Central memory CD8-positive, alpha-beta T cell (primary cell): ENCODE data around the gene IL20.

ENCODE experiments used
- ATAC-seq: fragments of 150-1000 bp; cut with Tn5 transposase; replicated peaks from 2 replicates; pipeline ENCODE4 v1.10.0; 2022; ENCODE audit warnings: mild to moderate bottlenecking, moderate FRiP score, moderate number of reproducible peaks; ENCODE audit not compliant: poor library complexity, severe bottlenecking; ENCODE audit errors: extremely low read depth
- DNase-seq, 2 donors: peaks; one replicate each; pipeline ENCODE4 v3.0.0; 2021; ENCODE audit warnings: low spot score in 2 of 2
- H3K27ac Mint-ChIP-seq: one replicate; pipeline ENCODE4 v1.8.0; 2022; ENCODE audit warnings: low read depth, mild to moderate bottlenecking, moderate library complexity, mixed read lengths
- H3K27me3 Mint-ChIP-seq: one replicate; pipeline ENCODE4 v1.8.0; 2022; ENCODE audit warnings: mixed read lengths
- H3K36me3 Mint-ChIP-seq: one replicate; pipeline ENCODE4 v1.8.0; 2022; ENCODE audit warnings: mild to moderate bottlenecking, moderate library complexity, mixed read lengths; ENCODE audit not compliant: insufficient read depth
- H3K4me1 Mint-ChIP-seq: one replicate; pipeline ENCODE4 v1.8.0; 2022; ENCODE audit warnings: mixed read lengths
- H3K4me3 Mint-ChIP-seq: one replicate; pipeline ENCODE4 v1.8.0; 2022; ENCODE audit warnings: mild to moderate bottlenecking, moderate library complexity, mixed read lengths
- H3K9me3 Mint-ChIP-seq: one replicate; pipeline ENCODE4 v1.8.0; 2022; ENCODE audit warnings: mixed read lengths

Gene IL20

GRCh38 chr1:206864939-206865671 lies at the start of gene IL20:
Gene IL20, plus strand, starts transcription at chr1:206865623. Its CDS starts 230 bp downstream, at chr1:206865853.
- Mint-ChIP-seq H3K27me3 (peaks cover 37% of the 10 kb centered on the region), H3K4me3 (no peak within 1 kb of the TSS), H3K4me1 (no peaks in the 10 kb centered on the region), H3K36me3 (no peaks in the 10 kb centered on the region), H3K27ac (no peak within 1 kb of the TSS), H3K9me3 (no peaks in the 10 kb centered on the region)
- peak; percentile 82 for ATAC-seq
- DNase-seq = peak; percentile 75 to 86

GRCh38 chr1:206816390-206817287 lies 48.8 kb upstream of the IL20 start:
- no peak for DNase-seq
- peak; percentile 85 for ATAC-seq
- no peaks in the 10 kb centered on the region for H3K9me3 Mint-ChIP-seq
- H3K27me3 Mint-ChIP-seq = no peaks in the 10 kb centered on the region
- H3K36me3 Mint-ChIP-seq = no peaks in the 10 kb centered on the region
- H3K27ac Mint-ChIP-seq = peak overlapping the region; percentile 75
- peaks cover 15% of the 10 kb centered on the region for H3K4me1 Mint-ChIP-seq
- H3K4me3 Mint-ChIP-seq = peak overlapping the region; percentile 40

GRCh38 chr1:206821493-206821892 lies 43.9 kb upstream of the IL20 start:
- Mint-ChIP-seq H3K9me3 (no peaks in the 10 kb centered on the region), H3K4me3 (no peak overlapping the region), H3K27ac (no peak overlapping the region)

GRCh38 chr1:206823727-206824126 lies 41.7 kb upstream of the IL20 start:
- no peak for ATAC-seq
- Mint-ChIP-seq H3K9me3 (no peaks in the 10 kb centered on the region), H3K36me3 (peaks cover 1% of the 10 kb centered on the region), H3K27me3 (no peaks in the 10 kb centered on the region), H3K27ac (no peak overlapping the region), H3K4me3 (no peak overlapping the region), H3K4me1 (peaks cover 18% of the 10 kb centered on the region)
- no peak for DNase-seq

More at GRCh38 chr1:206821493-206821892, 43.9 kb upstream of the IL20 start:
- peaks cover 1% of the 10 kb centered on the region for H3K36me3 Mint-ChIP-seq
- DNase-seq = no peak
- no peaks in the 10 kb centered on the region for H3K27me3 Mint-ChIP-seq
- H3K4me1 Mint-ChIP-seq = peaks cover 18% of the 10 kb centered on the region
- no peak for ATAC-seq

GRCh38 chr1:206824331-206824730 lies 41.1 kb upstream of the IL20 start:
- H3K4me3 Mint-ChIP-seq = no peak overlapping the region
- DNase-seq = no peak
- peaks cover 24% of the 10 kb centered on the region for H3K4me1 Mint-ChIP-seq
- no peak overlapping the region for H3K27ac Mint-ChIP-seq
- no peak for ATAC-seq
- H3K27me3 Mint-ChIP-seq = no peaks in the 10 kb centered on the region
- H3K36me3 Mint-ChIP-seq = peaks cover 2% of the 10 kb centered on the region
- no peaks in the 10 kb centered on the region for H3K9me3 Mint-ChIP-seq

- DNase-seq (no peak), ATAC-seq (no peak)
- no peaks in the 10 kb centered on the region for H3K27me3 Mint-ChIP-seq
- peaks cover 38% of the 10 kb centered on the region for H3K4me1 Mint-ChIP-seq
- no peak overlapping the region for H3K4me3 Mint-ChIP-seq
- H3K36me3 Mint-ChIP-seq = peaks cover 2% of the 10 kb centered on the region
- H3K27ac Mint-ChIP-seq = no peak overlapping the region
- no peaks in the 10 kb centered on the region for H3K9me3 Mint-ChIP-seq
These were observed 39.0 kb upstream of the IL20 start for GRCh38 chr1:206826394-206826793.

GRCh38 chr1:206828061-206828460 lies 37.4 kb upstream of the IL20 start:
- no peak for ATAC-seq
- no peak for DNase-seq
- peaks cover 2% of the 10 kb centered on the region for H3K36me3 Mint-ChIP-seq
- no peak overlapping the region for H3K27ac Mint-ChIP-seq
- H3K4me3 Mint-ChIP-seq = no peak overlapping the region
- no peaks in the 10 kb centered on the region for H3K27me3 Mint-ChIP-seq
- no peaks in the 10 kb centered on the region for H3K9me3 Mint-ChIP-seq
- H3K4me1 Mint-ChIP-seq = peaks cover 49% of the 10 kb centered on the region

GRCh38 chr1:206828765-206829164 lies 36.7 kb upstream of the IL20 start:
- no peak for ATAC-seq
- Mint-ChIP-seq H3K36me3 (peaks cover 1% of the 10 kb centered on the region), H3K9me3 (no peaks in the 10 kb centered on the region), H3K4me1 (peaks cover 51% of the 10 kb centered on the region), H3K27me3 (no peaks in the 10 kb centered on the region), H3K27ac (peak overlapping the region; percentile 30), H3K4me3 (peak overlapping the region; percentile 49)
- DNase-seq = no peak

GRCh38 chr1:206829282-206829681 lies 36.1 kb upstream of the IL20 start:
- Mint-ChIP-seq H3K9me3 (no peaks in the 10 kb centered on the region), H3K4me1 (peaks cover 48% of the 10 kb centered on the region), H3K4me3 (peak overlapping the region; percentile 49), H3K27me3 (no peaks in the 10 kb centered on the region), H3K36me3 (peaks cover 1% of the 10 kb centered on the region), H3K27ac (peak overlapping the region; percentile 30)
- peak; percentile 64 for ATAC-seq
- DNase-seq = no peak

GRCh38 chr1:206829875-206830274 lies 35.5 kb upstream of the IL20 start:
- no peaks in the 10 kb centered on the region for H3K9me3 Mint-ChIP-seq
- DNase-seq (no peak), ATAC-seq (peak; percentile 70)
- H3K36me3 Mint-ChIP-seq = peaks cover 1% of the 10 kb centered on the region
- peak overlapping the region; percentile 49 for H3K4me3 Mint-ChIP-seq
- H3K27ac Mint-ChIP-seq = peak overlapping the region; percentile 30
- H3K4me1 Mint-ChIP-seq = peaks cover 45% of the 10 kb centered on the region
- H3K27me3 Mint-ChIP-seq = no peaks in the 10 kb centered on the region

GRCh38 chr1:206831650-206832049 lies 33.8 kb upstream of the IL20 start:
- Mint-ChIP-seq H3K9me3 (no peaks in the 10 kb centered on the region), H3K4me3 (no peak overlapping the region), H3K36me3 (peaks cover 1% of the 10 kb centered on the region), H3K4me1 (peaks cover 43% of the 10 kb centered on the region), H3K27me3 (no peaks in the 10 kb centered on the region), H3K27ac (no peak overlapping the region)
- ATAC-seq (no peak), DNase-seq (no peak)

- H3K36me3 Mint-ChIP-seq = peaks cover 1% of the 10 kb centered on the region
- no peaks in the 10 kb centered on the region for H3K9me3 Mint-ChIP-seq
- ATAC-seq (no peak), DNase-seq (no peak)
- H3K27me3 Mint-ChIP-seq = no peaks in the 10 kb centered on the region
- no peak overlapping the region for H3K4me3 Mint-ChIP-seq
- peaks cover 40% of the 10 kb centered on the region for H3K4me1 Mint-ChIP-seq
- peak overlapping the region; percentile 13 for H3K27ac Mint-ChIP-seq
These were observed 33.0 kb upstream of the IL20 start for GRCh38 chr1:206832352-206832880.
